ENCODE results near the gene HYLS1.

HYLS1 gene

DNA sequence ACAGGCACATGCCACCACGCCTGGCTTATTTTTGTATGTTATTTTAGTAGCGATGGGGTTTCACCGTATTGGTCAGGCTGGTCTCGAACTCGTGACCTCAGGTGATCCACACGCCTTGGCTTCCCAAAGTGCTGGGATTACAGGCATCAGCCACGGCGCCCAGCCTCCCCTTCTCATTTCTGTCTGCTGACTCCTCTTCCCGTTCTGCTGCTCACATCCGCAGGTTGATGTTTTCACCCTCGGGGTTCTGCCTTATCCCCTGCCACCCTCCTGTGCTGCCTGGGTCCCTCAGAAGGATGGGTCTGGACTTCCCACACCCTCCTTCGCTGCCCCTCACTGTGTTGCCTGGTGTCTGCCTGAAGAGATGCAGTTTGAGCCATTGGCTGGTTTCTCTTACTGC lies 39.2 kb downstream of the HYLS1 start:
- TF ChIP-seq ZNF565 (CRISPR knock-in tag; conservative IDR thresholded peaks at IDR 0.05; ENCODE audit: low read depth) (no peak), SNAI2 (CRISPR knock-in tag; IDR thresholded peaks at IDR 0.05) (no peak), ZNF8 (CRISPR knock-in tag; IDR thresholded peaks at IDR 0.05) (no peak), RARB (CRISPR knock-in tag; IDR thresholded peaks at IDR 0.05) (no peak), ESRRG (CRISPR knock-in tag; IDR thresholded peaks at IDR 0.05) (no peak), ARNTL (CRISPR knock-in tag; IDR thresholded peaks at IDR 0.05; ENCODE audit: borderline replicate concordance, low read depth) (no peak)
- TF ChIP-seq, protein P1, sequence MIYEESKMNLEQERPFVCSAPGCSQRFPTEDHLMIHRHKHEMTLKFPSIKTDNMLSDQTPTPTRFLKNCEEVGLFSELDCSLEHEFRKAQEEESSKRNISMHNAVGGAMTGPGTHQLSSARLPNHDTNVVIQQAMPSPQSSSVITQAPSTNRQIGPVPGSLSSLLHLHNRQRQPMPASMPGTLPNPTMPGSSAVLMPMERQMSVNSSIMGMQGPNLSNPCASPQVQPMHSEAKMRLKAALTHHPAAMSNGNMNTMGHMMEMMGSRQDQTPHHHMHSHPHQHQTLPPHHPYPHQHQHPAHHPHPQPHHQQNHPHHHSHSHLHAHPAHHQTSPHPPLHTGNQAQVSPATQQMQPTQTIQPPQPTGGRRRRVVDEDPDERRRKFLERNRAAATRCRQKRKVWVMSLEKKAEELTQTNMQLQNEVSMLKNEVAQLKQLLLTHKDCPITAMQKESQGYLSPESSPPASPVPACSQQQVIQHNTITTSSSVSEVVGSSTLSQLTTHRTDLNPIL (CRISPR knock-in tag; IDR thresholded peaks at IDR 0.05; ENCODE audit: low read depth), result no peak
- ATAC-seq, result no peak

DNA sequence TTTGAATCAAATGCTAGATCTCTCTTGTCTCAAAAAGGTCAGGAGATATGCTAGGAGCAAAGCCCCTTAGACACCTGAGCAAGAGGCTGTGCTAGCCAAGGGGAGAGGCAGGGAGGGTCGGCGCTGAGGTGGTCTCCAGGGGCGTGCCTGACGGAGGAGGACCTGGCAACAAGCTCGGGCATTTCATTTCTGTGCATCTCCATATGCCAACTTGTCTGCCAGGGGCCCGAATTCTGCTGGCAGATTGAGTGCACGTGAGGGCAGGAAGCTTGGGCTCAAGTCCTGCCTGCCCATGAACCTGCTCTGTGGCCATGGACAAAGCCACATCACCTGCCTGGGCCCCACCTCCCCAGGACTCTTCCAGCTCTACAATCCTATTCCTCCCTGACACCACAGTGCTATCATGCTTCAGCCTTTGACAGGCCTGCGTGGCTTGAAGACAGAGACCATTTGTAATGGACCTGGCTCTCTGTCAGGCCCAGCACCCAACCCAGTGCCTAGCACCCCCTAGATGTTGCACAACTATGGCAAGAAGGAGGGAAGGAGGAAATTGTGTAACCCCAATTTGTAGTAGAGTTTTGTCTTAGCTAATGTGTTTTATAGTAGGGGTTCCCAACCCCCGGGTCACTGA lies 42.1 kb downstream of the HYLS1 start:
- no peak for ATAC-seq
- TF ChIP-seq, protein P2, sequence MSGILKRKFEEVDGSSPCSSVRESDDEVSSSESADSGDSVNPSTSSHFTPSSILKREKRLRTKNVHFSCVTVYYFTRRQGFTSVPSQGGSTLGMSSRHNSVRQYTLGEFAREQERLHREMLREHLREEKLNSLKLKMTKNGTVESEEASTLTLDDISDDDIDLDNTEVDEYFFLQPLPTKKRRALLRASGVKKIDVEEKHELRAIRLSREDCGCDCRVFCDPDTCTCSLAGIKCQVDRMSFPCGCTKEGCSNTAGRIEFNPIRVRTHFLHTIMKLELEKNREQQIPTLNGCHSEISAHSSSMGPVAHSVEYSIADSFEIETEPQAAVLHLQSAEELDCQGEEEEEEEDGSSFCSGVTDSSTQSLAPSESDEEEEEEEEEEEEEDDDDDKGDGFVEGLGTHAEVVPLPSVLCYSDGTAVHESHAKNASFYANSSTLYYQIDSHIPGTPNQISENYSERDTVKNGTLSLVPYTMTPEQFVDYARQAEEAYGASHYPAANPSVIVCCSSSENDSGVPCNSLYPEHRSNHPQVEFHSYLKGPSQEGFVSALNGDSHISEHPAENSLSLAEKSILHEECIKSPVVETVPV (CRISPR knock-in tag; IDR thresholded peaks at IDR 0.05), result no peak
- TF ChIP-seq, protein P3, sequence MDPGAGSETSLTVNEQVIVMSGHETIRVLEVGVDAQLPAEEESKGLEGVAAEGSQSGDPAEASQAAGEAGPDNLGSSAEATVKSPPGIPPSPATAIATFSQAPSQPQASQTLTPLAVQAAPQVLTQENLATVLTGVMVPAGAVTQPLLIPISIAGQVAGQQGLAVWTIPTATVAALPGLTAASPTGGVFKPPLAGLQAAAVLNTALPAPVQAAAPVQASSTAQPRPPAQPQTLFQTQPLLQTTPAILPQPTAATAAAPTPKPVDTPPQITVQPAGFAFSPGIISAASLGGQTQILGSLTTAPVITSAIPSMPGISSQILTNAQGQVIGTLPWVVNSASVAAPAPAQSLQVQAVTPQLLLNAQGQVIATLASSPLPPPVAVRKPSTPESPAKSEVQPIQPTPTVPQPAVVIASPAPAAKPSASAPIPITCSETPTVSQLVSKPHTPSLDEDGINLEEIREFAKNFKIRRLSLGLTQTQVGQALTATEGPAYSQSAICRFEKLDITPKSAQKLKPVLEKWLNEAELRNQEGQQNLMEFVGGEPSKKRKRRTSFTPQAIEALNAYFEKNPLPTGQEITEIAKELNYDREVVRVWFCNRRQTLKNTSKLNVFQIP (CRISPR knock-in tag; IDR thresholded peaks at IDR 0.05; ENCODE audit: borderline replicate concordance, low read depth), result no peak
- TF ChIP-seq ARNTL (CRISPR knock-in tag; IDR thresholded peaks at IDR 0.05; ENCODE audit: borderline replicate concordance, low read depth) (no peak), TOX (CRISPR knock-in tag; IDR thresholded peaks at IDR 0.05; ENCODE audit: borderline replicate concordance) (no peak), ZFP30 (CRISPR knock-in tag; IDR thresholded peaks at IDR 0.05) (no peak), ZNF565 (CRISPR knock-in tag; conservative IDR thresholded peaks at IDR 0.05; ENCODE audit: low read depth) (no peak), ESRRG (CRISPR knock-in tag; IDR thresholded peaks at IDR 0.05) (no peak), ZNF70 (CRISPR knock-in tag; IDR thresholded peaks at IDR 0.05) (no peak), ISL1 (CRISPR knock-in tag; IDR thresholded peaks at IDR 0.05) (no peak), SNAI2 (CRISPR knock-in tag; IDR thresholded peaks at IDR 0.05) (no peak), ZFP3 (CRISPR knock-in tag; IDR thresholded peaks at IDR 0.05) (no peak), RARB (CRISPR knock-in tag; IDR thresholded peaks at IDR 0.05) (no peak), ZC3H10 (CRISPR knock-in tag; IDR thresholded peaks at IDR 0.05) (no peak), CSDC2 (CRISPR knock-in tag; IDR thresholded peaks at IDR 0.05) (no peak), PPARA (CRISPR knock-in tag; IDR thresholded peaks at IDR 0.05; ENCODE audit: borderline replicate concordance) (no peak), ZNF8 (CRISPR knock-in tag; IDR thresholded peaks at IDR 0.05) (no peak), BACH2 (CRISPR knock-in tag; IDR thresholded peaks at IDR 0.05; ENCODE audit: borderline replicate concordance) (no peak)
- TF ChIP-seq, protein P1 (CRISPR knock-in tag; IDR thresholded peaks at IDR 0.05; ENCODE audit: low read depth), result no peak

DNA sequence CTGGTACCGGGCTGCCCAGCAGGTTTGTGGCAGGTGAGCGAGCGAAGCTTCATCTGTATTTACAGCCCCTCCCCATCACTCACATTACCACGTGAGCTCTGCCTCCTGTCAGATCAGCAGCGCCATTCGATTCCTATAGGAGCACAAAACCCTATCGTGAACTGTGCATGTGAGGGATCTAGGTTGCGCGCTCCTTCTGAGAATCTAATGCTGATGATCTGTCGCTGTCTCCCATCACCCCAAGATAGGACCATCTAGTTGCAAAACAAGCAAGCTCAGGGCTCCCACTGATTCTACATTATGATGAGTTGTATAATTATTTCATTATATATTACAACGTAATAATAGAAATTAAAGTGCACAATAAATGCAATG lies 42.6 kb downstream of the HYLS1 start:
- no peak for ATAC-seq
- TF ChIP-seq ISL1 (CRISPR knock-in tag; IDR thresholded peaks at IDR 0.05) (no peak), PPARA (CRISPR knock-in tag; IDR thresholded peaks at IDR 0.05; ENCODE audit: borderline replicate concordance) (no peak), ZFP30 (CRISPR knock-in tag; IDR thresholded peaks at IDR 0.05) (no peak), SNAI2 (CRISPR knock-in tag; IDR thresholded peaks at IDR 0.05) (no peak), TCF4 (CRISPR knock-in tag; IDR thresholded peaks at IDR 0.05; ENCODE audit: borderline replicate concordance) (no peak), ZFP3 (CRISPR knock-in tag; IDR thresholded peaks at IDR 0.05) (no peak), ZNF8 (CRISPR knock-in tag; IDR thresholded peaks at IDR 0.05) (no peak), CSDC2 (CRISPR knock-in tag; IDR thresholded peaks at IDR 0.05) (no peak), GLIS3 (CRISPR knock-in tag; IDR thresholded peaks at IDR 0.05) (no peak)
- TF ChIP-seq, protein P1 (CRISPR knock-in tag; IDR thresholded peaks at IDR 0.05; ENCODE audit: low read depth), result no peak

DNA sequence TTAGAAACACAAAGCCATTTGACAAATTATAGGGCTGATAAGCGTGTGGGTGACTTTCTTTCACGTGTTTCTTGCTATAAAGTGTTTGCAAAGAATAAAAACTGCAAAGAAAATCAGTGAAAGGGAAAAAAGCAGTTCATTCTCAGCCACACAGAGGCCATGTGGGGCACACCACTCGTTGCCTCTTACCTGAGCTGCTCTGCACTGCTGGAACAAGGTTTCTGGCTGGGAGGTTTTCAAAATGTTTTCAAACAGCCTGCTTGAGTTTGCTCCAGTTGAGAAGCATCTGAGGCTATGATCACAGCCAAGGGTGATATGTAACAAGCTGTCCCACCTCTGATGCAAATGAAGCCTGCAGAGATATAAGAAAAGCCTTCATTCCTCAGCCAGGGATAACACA lies 43.6 kb downstream of the HYLS1 start:
- no peak for ATAC-seq
- TF ChIP-seq RARB (CRISPR knock-in tag; IDR thresholded peaks at IDR 0.05), result no peak
- TF ChIP-seq, protein P4, sequence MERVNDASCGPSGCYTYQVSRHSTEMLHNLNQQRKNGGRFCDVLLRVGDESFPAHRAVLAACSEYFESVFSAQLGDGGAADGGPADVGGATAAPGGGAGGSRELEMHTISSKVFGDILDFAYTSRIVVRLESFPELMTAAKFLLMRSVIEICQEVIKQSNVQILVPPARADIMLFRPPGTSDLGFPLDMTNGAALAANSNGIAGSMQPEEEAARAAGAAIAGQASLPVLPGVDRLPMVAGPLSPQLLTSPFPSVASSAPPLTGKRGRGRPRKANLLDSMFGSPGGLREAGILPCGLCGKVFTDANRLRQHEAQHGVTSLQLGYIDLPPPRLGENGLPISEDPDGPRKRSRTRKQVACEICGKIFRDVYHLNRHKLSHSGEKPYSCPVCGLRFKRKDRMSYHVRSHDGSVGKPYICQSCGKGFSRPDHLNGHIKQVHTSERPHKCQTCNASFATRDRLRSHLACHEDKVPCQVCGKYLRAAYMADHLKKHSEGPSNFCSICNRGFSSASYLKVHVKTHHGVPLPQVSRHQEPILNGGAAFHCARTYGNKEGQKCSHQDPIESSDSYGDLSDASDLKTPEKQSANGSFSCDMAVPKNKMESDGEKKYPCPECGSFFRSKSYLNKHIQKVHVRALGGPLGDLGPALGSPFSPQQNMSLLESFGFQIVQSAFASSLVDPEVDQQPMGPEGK (CRISPR knock-in tag; IDR thresholded peaks at IDR 0.05; ENCODE audit: borderline replicate concordance), result no peak
- TF ChIP-seq, protein P3 (CRISPR knock-in tag; IDR thresholded peaks at IDR 0.05; ENCODE audit: borderline replicate concordance, low read depth), result no peak
- no peak for TF ChIP-seq ARNTL (CRISPR knock-in tag; IDR thresholded peaks at IDR 0.05; ENCODE audit: borderline replicate concordance, low read depth)
- TF ChIP-seq ZNF565 (CRISPR knock-in tag; conservative IDR thresholded peaks at IDR 0.05; ENCODE audit: low read depth), result no peak
- no peak for TF ChIP-seq ZNF8 (CRISPR knock-in tag; IDR thresholded peaks at IDR 0.05)
- TF ChIP-seq, protein P2 (CRISPR knock-in tag; IDR thresholded peaks at IDR 0.05), result no peak
- TF ChIP-seq ZNF70 (CRISPR knock-in tag; IDR thresholded peaks at IDR 0.05), result no peak
- TF ChIP-seq OSR1 (CRISPR knock-in tag; IDR thresholded peaks at IDR 0.05), result no peak

Measured in SK-N-SH treated with all-trans-retinoic acid at 6 μM for 48 hours (cell line).